HG03439 (cell line): Measurements from ENCODE around the gene TRMT61A.

Experiments
- ATAC-seq: cut with Tn5 transposase; IDR thresholded peaks from one replicate; pipeline ENCODE4 v1.9.1; 2021; ENCODE audit warnings: mild to moderate bottlenecking, moderate library complexity; ENCODE audit not compliant: unreplicated experiment

TRMT61A gene

GRCh38 chr14:103533999-103534575 lies 5.1 kb downstream of the TRMT61A start:
- ATAC-seq = no peak

- no peak for ATAC-seq
These were observed 5.6 kb downstream of the TRMT61A start for GRCh38 chr14:103534576-103535061.

GRCh38 chr14:103535081-103535890 lies 6.3 kb downstream of the TRMT61A start:
- ATAC-seq = no peak

- ATAC-seq = no peak
These were observed 7.0 kb downstream of the TRMT61A start for GRCh38 chr14:103535891-103536565.

GRCh38 chr14:103536693-103537092 lies 7.7 kb downstream of the TRMT61A start:
- ATAC-seq = no peak

- no peak for ATAC-seq
These were observed 8.4 kb downstream of the TRMT61A start for GRCh38 chr14:103537175-103537990.

GRCh38 chr14:103538291-103539055 lies 9.5 kb downstream of the TRMT61A start:
- ATAC-seq = no peak

GRCh38 chr14:103539056-103539825 lies 10.2 kb downstream of the TRMT61A start:
- ATAC-seq = no peak

- no peak for ATAC-seq
These were observed 12.1 kb downstream of the TRMT61A start for GRCh38 chr14:103540821-103541708.

GRCh38 chr14:103541709-103542604 lies 13.0 kb downstream of the TRMT61A start:
- ATAC-seq = no peak

- no peak for ATAC-seq
These were observed 13.7 kb downstream of the TRMT61A start for GRCh38 chr14:103542605-103543088.

- no peak for ATAC-seq
These were observed 14.1 kb downstream of the TRMT61A start for GRCh38 chr14:103543140-103543539.

GRCh38 chr14:103543721-103544387 lies 14.9 kb downstream of the TRMT61A start:
- ATAC-seq = no peak

- ATAC-seq = no peak
These were observed 15.6 kb downstream of the TRMT61A start for GRCh38 chr14:103544388-103545218.

- no peak for ATAC-seq
These were observed 16.4 kb downstream of the TRMT61A start for GRCh38 chr14:103545219-103545914.
